ENCODE measurements around the gene TJP1.

DNA sequence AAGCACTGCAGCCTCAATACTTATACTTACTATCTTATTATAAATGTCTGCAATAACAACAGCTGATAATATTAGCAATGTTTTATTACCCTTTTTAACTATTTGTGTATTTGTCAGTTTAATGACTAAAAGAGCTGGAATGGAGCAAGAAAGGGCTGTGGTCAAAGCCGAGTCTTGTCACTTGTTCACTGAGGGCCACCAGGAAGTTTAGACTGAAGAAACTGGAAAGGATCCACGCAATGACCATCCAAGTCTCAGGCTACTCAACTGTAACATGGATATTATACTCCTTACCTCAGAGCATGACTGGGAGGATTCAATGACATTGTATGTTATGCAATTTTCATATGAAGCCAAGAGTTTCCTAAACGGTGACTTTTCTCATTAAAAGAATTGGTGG is 90.4 kb downstream of the TJP1 start:
- TF ChIP-seq POLR2A (IDR thresholded peaks at IDR 0.05; ENCODE audit: low read depth, low read length): no peak
- no peak for TF ChIP-seq POLR2AphosphoS5 (IDR thresholded peaks at IDR 0.05; ENCODE audit: low read depth, low read length)
- TF ChIP-seq TAF1 (IDR thresholded peaks at IDR 0.05; ENCODE audit: low read depth, low read length): no peak
- no peak for TF ChIP-seq SPI1 (IDR thresholded peaks at IDR 0.05; ENCODE audit: low read depth, low read length)
- no peak for TF ChIP-seq POU2F2 (IDR thresholded peaks at IDR 0.05; ENCODE audit: low read depth, low read length)
